Measurements from ENCODE around the gene SNAI3.

Gene SNAI3

DNA sequence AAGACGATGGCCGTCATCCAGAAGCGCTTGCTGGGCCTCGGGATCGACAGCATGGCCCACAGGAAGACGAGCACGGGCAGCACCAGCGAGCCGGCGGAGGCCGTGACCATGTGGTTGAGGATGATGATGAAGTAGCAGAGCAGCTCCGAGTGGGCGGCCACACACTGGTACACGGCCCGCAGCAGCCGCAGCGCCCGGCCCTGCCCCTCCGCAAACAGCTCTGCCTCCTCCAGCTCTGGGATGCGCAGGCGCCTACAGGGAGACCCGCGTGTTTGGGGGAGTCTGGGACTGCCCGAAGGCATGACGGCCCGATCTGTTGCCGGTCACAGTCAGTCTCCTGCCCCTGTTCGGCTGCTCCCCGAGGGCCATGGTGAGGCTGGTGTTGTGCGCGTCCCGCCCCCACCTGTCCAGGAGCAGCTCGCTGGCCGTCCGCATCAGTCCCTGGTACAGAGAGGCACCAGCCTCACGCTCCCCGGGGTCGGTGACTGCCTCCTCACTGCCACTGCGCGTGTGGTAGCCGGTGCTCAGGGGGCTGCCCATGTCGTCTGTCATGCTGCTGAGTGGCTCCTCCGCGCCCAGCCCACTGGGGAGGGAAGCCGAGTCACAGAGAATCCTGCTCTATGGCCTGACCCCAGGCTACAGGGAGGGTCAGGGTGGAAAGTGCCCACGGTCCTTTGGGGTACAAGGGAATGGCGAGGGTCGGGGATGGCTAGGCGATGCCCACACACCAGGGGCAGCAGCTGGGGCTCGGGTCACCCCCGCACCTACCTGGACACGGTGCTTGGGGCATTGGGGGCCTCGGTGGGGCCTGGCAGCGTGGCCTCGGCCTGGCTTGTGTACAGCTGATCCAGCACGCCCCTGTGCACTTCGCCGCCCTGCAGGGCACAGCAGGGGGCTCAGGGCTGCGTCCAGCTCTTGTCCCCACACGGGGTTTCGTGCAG is 35.8 kb upstream of the SNAI3 start:
- DNase-seq (ENCODE audit: low spot score) = no peak

DNA sequence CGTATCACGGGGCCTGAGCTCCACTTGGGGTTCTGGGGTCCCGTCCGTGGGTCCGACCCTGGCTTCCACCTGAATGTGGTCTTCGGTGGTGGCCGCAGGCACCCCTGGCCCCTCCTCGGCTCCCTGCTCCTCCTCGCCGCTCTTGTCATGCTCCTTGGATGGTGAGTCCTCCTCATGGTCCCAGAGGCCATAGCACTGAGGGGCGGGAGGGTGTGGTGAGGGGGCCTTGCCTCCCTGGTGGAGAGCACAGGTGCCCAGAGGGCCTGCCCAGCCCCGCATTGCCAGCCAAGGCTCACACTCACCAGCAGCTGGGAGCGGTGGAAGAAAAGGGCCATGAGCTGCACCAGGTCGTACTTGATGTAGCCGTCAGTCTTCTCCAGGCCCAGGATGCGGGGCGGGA is 34.9 kb upstream of the SNAI3 start:
- DNase-seq (ENCODE audit: low spot score) = no peak

DNA sequence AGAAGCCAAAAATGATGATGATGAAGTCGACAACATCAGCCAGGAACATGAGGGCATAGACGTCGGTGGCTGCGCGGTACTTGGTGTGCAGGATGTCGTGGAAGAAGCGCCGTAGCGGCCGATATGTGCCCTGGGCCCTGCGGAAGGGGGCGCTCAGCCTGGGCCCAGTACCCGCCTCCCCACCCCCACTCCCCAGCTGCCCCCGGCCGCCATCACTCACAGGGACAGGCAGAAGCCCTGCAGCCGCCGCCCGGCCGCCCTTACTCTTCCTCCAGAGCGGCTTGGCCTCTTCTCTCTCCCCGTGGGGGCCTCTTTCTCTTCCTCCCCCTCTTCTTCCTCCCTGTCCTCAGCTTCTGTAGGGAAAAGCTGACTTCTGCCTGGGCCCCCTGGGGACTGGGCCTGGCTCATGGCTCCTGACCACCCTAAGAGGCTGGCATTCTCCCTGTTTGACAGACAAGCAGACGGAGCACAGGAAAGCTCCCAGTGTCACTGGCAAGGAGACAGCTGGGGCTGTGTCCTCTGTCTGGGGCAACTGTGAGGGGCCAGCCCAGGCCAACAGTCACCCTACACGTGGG is 34.2 kb upstream of the SNAI3 start:
- no peak for DNase-seq (ENCODE audit: low spot score)

DNA sequence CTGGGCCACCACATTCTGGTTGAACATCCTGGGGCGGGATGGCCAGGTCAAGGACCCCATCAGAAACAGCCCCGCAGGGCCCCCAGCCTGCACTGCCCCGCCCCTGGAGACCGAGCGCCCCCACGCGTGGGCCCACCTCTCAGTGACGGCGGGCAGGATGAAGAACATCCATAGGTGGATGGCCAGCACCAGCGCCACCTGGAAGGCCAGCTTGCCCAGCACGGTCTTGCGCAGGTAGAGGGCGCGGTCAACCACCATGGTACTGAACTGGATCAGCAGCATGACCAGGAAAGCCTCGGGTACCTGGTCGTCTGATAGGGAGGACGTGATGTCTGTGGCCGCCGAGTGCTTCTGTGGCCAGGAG is 33.6 kb upstream of the SNAI3 start:
- DNase-seq (ENCODE audit: low spot score) = no peak

DNA sequence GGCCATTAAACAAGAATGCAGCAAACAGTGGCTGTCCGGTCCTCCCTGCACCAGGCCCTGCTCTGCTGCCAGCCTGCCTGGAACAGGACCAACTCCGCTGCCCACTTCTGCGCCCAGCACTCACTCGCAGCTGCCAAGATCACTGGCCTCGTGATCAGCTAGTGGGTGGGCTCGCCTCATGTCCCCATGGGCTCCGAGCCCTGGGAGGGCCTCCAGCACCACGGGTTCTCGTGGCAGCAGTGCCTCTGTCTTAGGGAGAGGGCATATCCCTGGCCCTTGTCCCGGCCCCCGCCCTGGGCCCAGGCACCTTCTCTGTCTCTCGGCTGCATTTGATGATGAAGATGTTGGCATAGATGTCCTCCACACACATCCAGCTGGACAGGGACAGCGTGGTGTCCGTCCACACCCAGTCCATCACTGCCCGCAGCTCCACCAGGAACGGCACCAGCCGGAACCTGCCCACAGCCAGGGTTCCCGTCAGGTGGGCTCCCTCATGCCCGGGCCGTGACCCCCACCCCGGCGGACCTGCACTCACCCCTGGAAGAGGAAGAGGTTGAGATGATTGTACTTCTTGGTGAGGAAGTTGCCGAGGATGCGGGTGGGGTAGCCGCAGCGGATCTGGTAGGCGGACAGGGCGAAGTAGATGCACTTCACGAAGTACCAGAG is 33.1 kb upstream of the SNAI3 start:
- peak; percentile 88 for DNase-seq (ENCODE audit: low spot score)

DNA sequence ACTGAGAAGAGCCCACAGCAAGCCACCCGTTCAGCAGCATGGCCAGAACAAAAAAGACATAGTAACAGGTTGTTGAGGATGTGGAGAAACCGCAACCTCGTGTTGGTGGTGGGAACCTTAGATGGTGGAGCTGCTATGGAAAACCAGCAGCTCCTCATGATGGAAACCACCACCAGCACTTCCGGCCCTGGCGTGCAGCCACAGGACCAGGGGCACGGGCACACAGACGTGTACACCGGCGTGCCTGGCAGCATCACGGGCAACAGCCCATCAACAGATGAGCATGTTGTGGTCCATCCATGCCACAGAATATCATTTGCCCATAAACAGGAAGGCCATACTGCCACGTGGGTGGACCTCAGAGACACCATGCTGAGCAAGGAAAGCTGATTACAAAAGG is 31.9 kb upstream of the SNAI3 start:
- no peak for DNase-seq (ENCODE audit: low spot score)

DNA sequence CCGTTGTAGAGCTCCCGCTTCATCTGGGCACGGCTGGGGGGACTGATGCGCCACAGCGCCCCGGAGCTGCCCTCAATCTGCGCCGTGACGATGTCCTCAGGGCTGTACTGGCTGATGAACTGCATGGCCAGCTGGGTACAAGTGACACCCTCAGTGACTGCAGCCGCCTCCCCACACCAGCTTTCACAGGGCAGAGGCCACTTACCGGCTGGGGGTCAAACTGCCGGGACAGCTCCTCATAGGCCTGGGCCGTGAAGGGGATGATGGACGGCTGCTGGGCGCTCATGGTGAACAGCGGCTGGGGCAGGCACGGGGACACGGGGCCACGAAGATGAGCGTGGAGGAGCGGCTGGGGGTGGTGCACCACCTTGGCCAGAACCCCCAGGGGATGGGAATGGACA is 30.3 kb upstream of the SNAI3 start:
- no peak for DNase-seq (ENCODE audit: low spot score)

DNA sequence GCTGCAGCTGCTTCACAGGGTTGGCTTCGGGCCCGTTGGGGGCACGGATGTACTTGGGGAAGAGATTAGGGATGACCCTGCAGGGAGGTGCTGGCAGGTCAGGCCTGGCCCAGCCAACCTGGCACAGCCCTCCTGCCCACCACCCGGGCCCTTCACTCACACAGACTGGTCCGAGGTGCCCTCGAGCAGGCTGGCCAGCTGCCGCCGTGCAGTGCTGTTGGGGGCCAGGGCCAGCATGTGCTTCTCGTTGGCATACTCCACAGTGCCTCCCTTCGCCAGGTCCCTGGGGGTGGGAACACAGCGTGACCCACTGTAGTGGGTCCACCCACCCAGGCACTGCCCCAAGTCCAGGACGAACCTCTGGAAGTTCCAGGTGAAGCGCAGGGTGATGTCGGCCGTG is 29.9 kb upstream of the SNAI3 start:
- DNase-seq (ENCODE audit: low spot score) = no peak

DNA sequence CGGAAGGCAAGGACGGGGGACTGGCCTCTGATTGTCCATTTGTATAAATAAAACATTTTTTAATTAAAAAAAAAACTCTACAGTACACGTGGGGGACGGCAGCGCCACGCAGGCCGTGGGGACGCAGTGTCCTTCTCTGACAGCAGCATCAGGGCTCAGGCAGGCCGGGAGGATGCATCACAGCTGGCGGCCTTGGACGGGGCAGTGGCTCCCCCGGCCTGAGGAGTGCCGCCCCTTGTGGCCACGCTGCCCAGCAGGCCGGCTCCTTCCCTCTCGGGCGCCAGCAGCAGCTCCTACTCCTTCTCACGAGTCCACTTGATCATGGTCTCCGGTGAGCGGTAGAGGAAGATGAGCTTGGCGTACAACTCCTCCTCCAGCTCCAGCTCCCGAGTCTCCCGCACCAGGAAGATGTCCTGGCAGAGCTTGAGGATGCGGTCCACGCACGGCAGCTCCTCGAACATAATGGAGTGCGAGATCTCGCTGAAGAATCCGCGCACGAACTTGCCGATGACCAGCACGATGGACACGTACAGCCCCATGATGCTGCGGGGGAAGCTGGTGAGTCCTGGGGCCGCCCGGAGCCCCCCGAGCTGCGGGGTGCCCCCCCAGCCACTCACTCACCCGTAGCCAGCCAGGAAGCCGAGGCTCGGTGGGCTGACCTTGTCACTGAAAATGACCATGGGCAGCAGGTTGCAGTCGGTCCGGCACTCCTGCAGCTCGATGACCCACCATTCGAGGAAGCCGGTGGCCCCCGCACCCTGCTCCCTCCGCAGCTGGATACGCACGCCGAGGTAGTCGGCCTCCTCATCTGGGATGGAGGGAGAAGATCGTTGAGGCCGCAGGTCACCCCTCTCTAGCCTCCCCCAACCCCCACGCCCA is 29.2 kb upstream of the SNAI3 start:
- DNase-seq (ENCODE audit: low spot score) = no peak

DNA sequence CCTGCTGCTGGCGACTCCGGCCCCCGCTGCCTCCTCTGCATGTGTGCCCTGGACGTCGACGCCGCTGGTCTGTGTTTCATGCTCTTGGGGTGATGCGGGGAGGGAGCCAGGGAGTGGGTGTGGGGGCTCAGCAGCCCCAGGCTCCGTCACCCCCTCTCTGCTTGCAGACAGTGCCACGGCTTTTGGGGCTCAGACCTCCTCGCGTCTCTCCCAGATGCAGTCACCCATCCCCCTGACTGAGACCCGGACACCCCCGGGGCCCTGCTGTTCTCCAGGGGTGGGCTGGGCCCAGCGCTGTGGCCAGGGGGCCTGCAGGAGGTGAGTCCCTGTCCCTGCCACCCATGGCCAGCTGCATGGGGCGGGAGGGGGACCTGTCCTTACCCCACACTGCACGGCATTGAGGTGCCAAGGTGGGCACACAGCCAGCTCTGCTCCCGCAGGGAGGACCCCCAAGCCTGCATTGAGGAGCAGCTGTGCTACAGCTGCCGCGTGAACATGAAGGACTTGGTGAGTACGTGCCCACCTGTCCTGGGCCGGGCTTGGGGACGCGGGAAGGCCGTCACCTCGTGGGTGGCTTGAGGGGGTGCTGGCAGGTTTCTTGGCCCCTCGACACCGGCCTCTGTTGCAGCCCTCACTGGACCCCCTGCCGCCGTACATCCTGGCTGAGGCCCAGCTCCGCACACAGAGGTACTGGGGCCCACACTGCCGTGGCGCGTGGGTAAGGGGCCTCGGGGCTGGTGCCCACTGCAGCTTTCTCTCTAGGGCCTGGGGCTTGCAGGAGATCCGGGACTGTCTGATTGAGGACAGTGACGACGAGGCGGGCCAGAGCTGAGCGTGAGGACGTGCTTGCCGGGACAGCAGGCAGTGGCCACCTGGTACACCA is 28.4 kb upstream of the SNAI3 start:
- no peak for DNase-seq (ENCODE audit: low spot score)

DNA sequence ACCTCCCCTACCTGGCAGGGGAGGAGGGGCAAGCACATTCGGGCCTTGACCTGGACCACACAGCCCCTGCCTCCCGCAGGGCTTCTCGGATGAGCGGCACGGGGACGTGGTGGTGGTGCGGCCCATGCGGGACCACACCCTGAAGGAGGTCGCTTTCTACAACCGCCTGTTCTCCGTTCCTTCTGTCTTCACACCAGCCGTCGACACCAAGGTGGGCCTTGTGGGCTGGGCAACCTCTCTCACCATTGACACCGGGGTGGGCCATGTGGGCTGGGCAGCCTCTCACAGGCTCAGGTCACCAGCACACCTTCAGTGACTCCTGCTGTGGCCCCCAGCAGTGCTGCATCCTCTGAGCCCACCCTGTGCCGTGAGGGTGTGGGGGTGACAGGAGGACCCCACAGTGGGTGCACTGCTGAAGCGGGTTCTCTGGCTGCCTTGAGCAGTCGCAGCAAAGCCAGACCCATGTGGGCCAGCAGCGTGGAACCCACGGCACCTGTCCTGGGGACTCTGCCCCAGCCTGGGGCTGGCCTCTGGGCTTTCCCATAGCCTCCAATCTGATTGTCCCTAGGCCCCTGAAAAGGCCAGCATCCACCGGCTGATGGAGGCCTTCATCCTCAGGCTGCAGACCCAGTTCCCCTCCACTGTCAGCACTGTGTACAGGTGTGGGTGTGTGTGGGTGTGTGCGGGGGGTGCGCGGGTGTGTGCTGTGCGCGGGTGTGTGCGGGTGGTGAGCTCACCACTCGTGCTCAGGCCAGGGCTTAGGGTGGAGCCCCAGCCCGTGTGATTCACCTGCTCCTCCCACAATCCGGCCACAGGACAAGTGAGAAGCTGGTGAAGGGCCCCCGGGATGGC is 27.5 kb upstream of the SNAI3 start:
- no peak for DNase-seq (ENCODE audit: low spot score)

DNA sequence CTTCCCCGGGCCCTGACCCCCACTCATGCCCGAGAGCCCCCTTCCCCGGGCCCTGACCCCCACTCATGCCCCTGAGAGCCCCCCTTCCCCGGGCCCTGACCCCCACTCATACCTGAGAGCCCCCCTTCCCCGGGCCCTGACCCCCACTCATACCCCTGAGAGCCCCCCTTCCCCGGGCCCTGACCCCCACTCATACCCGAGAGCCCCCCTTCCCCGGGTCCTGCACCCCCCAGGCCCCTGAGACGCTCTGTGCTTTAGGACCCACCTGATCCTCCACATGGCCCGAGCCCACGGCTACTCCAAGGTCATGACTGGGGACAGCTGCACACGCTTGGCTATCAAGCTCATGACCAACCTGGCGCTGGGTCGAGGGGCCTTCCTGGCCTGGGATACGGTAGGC is 26.7 kb upstream of the SNAI3 start:
- DNase-seq (ENCODE audit: low spot score) = no peak

DNA sequence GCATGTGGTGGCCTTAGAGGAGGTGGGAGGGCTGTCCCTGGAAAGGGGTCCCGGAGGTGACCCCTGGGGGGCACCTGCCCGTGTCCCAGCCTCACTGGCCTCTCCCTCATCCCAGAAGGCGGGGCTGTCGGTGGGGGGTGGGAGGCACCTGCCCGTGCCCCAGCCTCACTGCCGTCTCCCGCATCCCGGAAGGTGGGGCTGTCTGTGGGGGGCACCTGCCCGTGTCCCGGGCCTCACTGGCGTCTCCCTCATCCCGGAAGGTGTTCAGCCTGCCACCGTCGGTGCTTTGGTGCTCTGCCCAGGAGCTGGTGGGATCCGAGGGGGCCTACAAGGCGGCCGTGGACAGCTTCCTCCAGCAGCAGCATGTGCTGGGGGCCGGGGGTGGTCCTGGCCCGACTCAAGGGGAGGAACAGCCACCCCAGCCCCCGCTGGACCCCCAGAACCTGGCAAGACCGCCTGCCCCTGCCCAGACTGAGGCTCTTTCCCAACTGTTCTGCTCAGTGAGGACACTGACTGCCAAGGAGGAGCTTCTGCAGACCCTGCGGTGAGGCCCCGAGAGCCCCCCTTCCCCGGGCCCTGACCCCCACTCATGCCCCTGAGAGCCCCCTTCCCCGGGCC is 26.2 kb upstream of the SNAI3 start:
- DNase-seq (ENCODE audit: low spot score) = no peak

DNA sequence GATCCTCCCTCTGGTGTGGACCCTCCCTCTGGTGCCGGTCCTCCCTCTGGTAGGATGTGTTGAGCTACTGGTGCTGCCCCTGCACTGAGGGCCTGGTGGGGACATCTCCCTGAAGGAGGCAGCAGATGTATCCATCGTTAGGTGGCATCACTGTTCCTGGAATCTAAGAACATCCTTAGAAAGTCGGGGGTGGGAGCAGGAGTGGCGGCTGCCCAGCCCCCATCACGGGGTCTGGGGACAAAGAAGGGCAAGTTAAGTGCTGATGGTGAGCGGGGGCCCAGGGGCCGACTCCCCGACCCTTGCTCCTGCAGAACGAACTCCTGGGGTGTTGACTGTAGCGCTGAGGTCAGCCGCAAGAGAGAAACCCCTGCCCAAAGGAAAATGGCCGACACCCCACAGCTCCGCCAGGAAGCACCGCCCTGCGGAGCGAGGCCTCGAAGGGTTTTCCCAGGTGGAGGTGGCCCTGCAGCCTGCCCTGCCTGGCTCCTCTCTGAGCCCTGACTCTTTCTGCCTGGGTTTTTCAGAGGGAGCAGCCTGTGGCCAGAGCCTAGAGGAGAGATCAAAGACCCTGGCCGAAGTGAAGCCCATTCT is 25.5 kb upstream of the SNAI3 start:
- DNase-seq (ENCODE audit: low spot score) = no peak

DNA sequence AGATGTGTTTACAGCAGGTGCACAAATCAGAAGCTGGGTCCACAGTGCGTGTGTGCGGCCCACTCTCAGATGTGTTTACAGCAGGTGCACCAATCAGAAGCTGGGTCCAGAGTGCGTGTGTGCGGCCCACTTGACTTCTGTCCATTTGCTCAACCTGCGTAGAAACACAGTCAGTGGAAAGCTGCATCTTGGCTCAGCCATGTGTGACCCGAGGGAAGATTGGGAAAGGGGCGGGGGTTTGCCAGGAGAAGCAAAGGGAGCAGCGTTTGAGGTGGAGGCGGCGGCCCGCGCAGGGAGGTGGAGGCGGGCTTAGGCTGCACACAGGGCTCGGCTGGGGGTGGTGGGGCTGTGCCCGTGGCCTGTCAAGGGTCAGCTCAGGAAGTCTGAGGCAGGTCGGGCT is 24.2 kb upstream of the SNAI3 start:
- no peak for DNase-seq (ENCODE audit: low spot score)

DNA sequence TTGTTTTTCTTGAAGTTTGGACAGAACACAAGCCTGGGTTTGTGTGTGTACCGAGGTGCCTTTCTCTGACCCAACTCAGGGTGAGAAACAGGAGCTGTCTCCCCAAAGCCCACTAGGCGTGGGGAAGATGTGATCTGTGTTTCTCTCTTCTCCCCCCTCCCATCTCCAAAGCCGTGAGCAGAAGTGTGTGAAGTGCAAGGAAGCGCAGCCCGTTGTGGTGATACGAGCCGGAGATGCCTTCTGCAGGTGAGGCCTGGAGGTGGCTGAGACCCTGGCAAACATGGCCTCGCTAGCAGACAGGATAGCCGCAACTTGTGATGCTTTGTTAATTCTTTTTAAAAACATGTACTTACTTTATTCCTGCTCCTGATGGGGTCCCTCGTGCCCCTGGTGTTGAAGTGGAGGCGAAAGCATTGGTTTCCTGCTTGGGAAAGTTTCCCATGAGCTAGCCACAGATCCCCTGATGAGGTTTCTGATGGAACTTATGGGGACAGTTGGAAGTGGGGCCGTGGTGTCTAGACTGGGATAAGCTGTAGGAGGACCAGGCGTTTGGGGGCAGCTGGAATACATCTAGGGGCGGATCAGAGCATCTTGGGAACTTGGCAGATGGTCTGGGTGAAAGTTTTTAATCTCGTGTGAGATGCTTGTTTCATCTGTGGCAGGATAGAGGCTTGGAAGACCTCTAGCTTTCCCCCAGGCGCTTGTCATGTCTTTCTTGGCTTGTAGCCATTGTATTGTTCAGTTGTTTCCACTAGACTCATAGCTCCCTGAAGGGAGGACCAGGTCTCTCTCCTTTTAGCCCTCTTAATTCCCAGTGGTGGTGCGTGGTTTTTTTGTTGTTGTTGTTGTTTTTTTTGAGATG is 20.9 kb upstream of the SNAI3 start:
- no peak for DNase-seq (ENCODE audit: low spot score)

DNA sequence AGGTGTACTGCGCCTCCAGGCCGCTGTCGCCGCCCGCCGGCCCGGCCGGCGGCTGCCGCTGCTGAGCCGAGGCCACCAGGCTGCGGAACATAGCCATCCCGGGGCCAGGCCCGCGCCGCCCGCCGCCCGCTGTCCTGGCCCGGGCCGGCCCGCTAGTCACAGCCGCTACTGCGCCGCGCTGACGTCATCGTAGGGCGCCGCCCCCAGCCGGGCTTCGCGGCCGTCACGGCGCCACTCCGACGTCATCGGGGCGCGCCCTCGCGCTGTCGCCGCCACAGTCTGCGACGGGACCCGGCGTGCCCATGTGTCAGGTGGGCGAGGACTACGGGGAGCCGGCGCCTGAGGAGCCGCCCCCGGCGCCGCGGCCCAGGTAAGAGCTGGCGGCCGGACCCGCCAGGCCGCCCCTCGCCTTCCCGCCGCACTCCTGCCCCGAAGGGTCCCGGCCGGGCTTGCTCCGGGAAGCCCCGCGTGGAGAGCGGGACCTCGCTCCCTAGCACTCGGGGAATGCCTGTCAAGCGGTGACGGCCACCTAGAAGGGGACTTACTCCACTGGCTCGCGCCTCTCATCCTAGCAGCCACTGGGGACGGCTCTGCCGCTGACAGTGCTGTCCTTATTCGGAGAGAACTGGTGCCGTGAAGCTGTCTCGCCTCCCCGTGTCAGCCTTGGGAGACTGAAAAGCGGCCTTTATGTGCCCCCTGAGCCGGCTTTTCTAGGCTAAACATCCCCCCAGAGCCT is 20.1 kb upstream of the SNAI3 start, which contains the start of the genes CTU2 and RNF166:
Gene CTU2 (plus strand): TSS at position 275 of the 736 bp plus-strand sequence. CDS start 28 bp downstream, at position 303.
Gene RNF166 (minus strand): TSS at position 180 of the 736 bp plus-strand sequence. CDS start 83 bp downstream, at position 97.
- DNase-seq (ENCODE audit: low spot score) = peak; percentile 70

Measured in pons (tissue), 1 donor.